Measurements from ENCODE around the gene APBA2.

APBA2 gene

GRCh38 chr15:29066838-29067237 lies 181.1 kb downstream of the APBA2 start:
- no peaks in the 10 kb centered on the region for H3K4me1 Mint-ChIP-seq
- no peak for DNase-seq
- CTCF ChIA-PET, result no interaction called here
- H3K9me3 Mint-ChIP-seq, result no peaks in the 10 kb centered on the region
- no peak overlapping the region for H3K4me3 Mint-ChIP-seq
- no peak overlapping the region for H3K27ac Mint-ChIP-seq
- H3K36me3 Mint-ChIP-seq, result no peaks in the 10 kb centered on the region
- no peaks in the 10 kb centered on the region for H3K27me3 Mint-ChIP-seq

DNA sequence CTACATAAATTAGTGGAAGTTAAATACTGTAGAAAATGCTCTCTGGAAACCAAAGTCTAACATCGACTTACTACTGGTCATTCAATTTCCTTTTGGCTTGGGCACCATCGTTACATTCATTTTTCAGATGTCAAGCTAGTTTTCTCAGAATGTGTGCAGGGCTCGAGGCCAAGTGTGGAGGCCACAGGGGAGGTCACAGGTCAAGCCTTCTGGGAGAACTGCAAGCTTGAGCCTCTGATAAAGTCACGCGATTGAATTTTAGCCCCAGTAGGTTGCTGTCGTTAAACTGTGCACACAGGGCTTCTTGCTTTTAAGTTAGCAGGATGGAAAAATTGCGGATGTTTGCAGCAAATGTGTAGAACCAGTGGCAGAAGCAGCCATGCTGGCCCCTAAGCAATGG lies 182.2 kb downstream of the APBA2 start:
- CTCF ChIA-PET, result no interaction called here
- Mint-ChIP-seq H3K36me3 (no peaks in the 10 kb centered on the region), H3K4me3 (no peak overlapping the region), H3K27me3 (no peaks in the 10 kb centered on the region), H3K27ac (no peak overlapping the region), H3K4me1 (no peaks in the 10 kb centered on the region), H3K9me3 (no peaks in the 10 kb centered on the region)
- no peak for DNase-seq

DNA sequence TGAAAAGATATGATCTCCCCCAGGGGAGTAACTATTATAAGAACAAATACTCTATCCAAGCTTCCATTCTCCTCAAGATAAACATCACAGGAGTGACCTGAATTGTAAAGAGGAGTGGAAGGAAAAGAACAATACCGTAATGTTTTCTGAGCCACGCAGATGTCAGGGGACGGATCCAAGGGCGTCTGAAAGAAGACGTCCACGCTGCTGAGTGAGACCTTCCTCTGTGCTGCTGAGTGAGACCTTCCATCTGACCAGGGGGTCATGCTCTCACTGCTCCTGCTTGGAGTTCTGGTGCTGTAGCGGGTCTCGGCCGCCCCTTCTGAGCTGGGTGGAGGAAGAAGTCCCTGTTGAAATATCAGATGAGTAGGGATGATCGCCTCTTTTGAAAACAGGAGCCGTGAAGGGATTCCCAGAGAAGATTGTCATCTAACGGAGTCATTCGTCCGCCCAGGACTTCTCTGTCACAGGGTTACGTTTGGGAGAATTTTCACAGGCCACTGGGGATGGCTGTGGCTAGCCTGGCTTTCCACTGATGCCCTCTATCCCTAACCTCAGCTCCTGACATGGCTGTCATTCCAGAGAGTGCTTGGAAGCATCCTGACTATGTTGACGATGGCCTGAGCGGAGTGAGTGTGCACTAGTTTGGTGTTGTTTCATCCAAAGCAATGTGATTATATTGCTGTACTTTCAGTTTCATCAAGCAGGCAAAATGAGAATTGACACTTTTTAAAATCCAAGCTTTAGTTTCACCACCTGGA lies 184.9 kb downstream of the APBA2 start:
- no peak overlapping the region for H3K4me3 Mint-ChIP-seq
- H3K9me3 Mint-ChIP-seq, result no peaks in the 10 kb centered on the region
- H3K27ac Mint-ChIP-seq, result no peak overlapping the region
- H3K4me1 Mint-ChIP-seq, result no peaks in the 10 kb centered on the region
- H3K36me3 Mint-ChIP-seq, result no peaks in the 10 kb centered on the region
- DNase-seq, result no peak
- CTCF ChIA-PET, result interaction anchor here (0.8 kb wide), 1 partner anchor 20 kb away, joined by 4 read pairs; no protein-coding TSS in a partner anchor
- no peaks in the 10 kb centered on the region for H3K27me3 Mint-ChIP-seq

DNA sequence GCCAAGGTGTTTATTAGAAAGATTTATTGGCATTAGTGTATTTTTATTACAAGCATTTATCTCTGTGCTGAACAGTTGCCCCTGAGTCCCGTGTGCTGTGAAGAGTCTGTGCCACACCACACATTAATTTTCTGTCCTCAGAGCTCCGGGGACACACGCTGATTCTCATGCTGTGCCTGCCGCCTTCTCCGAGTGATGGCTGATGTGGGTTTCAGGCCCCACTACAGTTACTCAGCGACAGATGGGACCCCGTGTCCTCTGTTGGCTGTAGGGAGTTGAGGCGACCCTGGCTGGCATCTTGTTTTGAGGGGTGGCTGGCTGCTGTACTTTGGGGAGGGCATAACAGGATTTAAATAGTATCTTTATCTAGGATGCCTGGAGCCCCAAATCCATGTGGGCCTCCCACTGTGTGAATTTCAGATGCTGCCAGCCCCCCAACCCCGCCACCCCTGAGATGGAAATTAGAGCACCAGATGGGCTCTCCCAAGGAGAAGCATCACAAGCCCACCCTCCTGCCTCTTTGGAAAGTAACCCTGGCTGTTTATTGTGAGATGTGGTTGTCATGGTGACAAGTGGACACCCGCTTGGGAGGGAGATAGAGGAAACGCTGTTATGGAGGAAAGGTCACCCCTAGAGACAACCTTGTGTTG lies 185.6 kb downstream of the APBA2 start:
- no peaks in the 10 kb centered on the region for H3K4me1 Mint-ChIP-seq
- H3K9me3 Mint-ChIP-seq, result no peaks in the 10 kb centered on the region
- H3K27ac Mint-ChIP-seq, result no peak overlapping the region
- no peaks in the 10 kb centered on the region for H3K27me3 Mint-ChIP-seq
- no peak overlapping the region for H3K4me3 Mint-ChIP-seq
- CTCF ChIA-PET, result interaction anchor here (0.8 kb wide), 1 partner anchor 19 kb away, joined by 4 read pairs; no protein-coding TSS in a partner anchor
- DNase-seq, result no peak
- no peaks in the 10 kb centered on the region for H3K36me3 Mint-ChIP-seq

DNA sequence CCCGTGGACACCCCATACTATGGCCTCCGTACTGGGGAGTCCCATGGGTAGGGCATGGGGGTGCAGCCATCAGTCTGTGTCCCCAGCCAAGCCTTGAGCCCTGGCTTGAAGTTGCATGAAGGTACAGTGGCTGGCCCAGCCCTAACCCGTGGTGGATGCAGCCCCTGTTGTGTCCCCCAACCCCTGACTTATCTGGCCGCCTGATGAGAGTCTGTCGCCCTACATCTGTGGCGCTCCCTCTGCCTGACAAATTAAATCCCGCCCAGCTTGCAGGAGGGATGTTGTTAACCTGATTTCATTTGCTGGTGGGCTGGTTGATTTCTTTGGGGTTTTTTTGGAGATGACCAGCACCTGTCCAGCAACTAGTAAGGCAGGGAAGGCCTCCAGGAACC lies 186.1 kb downstream of the APBA2 start:
- no peaks in the 10 kb centered on the region for H3K36me3 Mint-ChIP-seq
- CTCF ChIA-PET, result no interaction called here
- no peak overlapping the region for H3K27ac Mint-ChIP-seq

GRCh38 chr15:29072444-29072843 lies 186.7 kb downstream of the APBA2 start:
- Mint-ChIP-seq H3K9me3 (no peaks in the 10 kb centered on the region), H3K27ac (no peak overlapping the region), H3K36me3 (no peaks in the 10 kb centered on the region), H3K4me1 (no peaks in the 10 kb centered on the region), H3K27me3 (no peaks in the 10 kb centered on the region), H3K4me3 (no peak overlapping the region)
- DNase-seq, result no peak
- CTCF ChIA-PET, result no interaction called here

More for the DNA sequence above, 186.1 kb downstream of the APBA2 start:
- Mint-ChIP-seq H3K9me3 (no peaks in the 10 kb centered on the region), H3K4me1 (no peaks in the 10 kb centered on the region), H3K27me3 (no peaks in the 10 kb centered on the region), H3K4me3 (no peak overlapping the region)
- DNase-seq, result no peak

DNA sequence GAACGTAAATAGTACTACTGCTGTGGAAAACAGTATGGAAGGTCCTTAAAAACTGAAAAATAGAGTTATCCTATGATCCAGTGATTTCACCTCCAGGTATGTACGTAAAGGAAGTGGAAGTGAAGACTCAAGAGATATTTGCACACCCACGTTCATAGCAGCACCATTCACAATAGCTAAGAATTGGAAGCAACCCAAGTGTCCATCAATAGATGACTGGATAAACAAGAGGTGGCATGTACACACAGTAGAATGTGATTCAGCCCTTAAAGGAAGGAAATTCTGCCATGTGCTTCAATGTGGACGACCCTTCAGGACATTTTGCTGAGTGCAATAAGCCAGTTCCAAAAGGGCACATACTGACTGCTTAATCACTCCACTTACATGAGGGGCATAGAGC lies 188.3 kb downstream of the APBA2 start:
- CTCF ChIA-PET, result no interaction called here
- no peaks in the 10 kb centered on the region for H3K36me3 Mint-ChIP-seq

GRCh38 chr15:29078541-29078940 lies 192.8 kb downstream of the APBA2 start:
- no peaks in the 10 kb centered on the region for H3K27me3 Mint-ChIP-seq
- H3K4me3 Mint-ChIP-seq, result no peak overlapping the region
- DNase-seq, result no peak
- no peak overlapping the region for H3K27ac Mint-ChIP-seq
- no peaks in the 10 kb centered on the region for H3K9me3 Mint-ChIP-seq
- CTCF ChIA-PET, result interaction anchor here (0.9 kb wide), 1 partner anchor 24 kb away, joined by 3 read pairs; no protein-coding TSS in a partner anchor
- no peaks in the 10 kb centered on the region for H3K4me1 Mint-ChIP-seq
- H3K36me3 Mint-ChIP-seq, result no peaks in the 10 kb centered on the region

More for the DNA sequence above, 188.3 kb downstream of the APBA2 start:
- DNase-seq, result no peak
- Mint-ChIP-seq H3K9me3 (no peaks in the 10 kb centered on the region), H3K27ac (no peak overlapping the region), H3K4me1 (no peaks in the 10 kb centered on the region), H3K4me3 (no peak overlapping the region), H3K27me3 (no peaks in the 10 kb centered on the region)

DNA sequence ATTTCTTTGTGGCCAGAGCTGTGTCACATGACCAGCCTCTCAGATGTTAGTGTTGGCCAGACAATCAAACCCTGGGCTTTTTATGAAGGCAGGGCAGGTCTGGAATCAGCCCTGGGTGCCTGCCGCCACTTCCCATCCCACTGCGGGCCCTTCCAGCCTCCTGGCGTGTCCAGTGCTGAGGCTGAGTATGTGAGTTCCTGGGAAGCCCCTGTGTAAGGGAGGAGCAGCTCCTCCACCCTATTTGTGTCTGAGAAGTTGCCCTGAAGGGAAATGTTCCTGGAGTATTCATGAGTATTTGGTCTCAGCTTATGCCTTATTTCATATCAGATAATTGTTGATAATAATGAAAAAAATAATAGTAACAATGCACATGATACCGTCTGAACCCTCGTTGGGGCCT lies 193.7 kb downstream of the APBA2 start:
- Mint-ChIP-seq H3K27ac (no peak overlapping the region), H3K36me3 (no peaks in the 10 kb centered on the region), H3K4me3 (no peak overlapping the region), H3K4me1 (no peaks in the 10 kb centered on the region), H3K27me3 (no peaks in the 10 kb centered on the region), H3K9me3 (no peaks in the 10 kb centered on the region)
- no peak for DNase-seq
- CTCF ChIA-PET, result interaction anchor here (0.9 kb wide), 1 partner anchor 23 kb away, joined by 3 read pairs; no protein-coding TSS in a partner anchor

DNA sequence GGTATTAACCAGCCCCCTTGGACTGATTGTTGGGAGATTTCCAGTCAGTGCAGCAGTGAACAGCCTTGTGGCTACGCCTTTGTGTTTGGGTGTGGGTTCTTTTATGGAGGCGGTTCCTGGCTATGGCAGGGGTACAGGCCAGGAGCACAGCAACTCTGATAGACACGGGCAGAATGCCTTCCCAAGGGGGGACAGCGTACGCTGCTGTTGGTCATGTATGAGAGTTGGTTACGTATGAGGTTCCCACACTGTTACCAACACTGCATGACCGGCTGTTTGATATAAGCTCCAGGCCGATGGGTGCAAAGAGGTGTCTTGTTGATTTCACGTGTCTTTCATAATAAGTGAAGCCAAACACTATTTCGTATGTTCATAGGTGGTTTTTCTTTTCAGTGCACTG lies 196.0 kb downstream of the APBA2 start:
- no peaks in the 10 kb centered on the region for H3K4me1 Mint-ChIP-seq
- H3K9me3 Mint-ChIP-seq, result no peaks in the 10 kb centered on the region
- no peak overlapping the region for H3K27ac Mint-ChIP-seq
- no peak overlapping the region for H3K4me3 Mint-ChIP-seq
- no peaks in the 10 kb centered on the region for H3K27me3 Mint-ChIP-seq
- no peak for DNase-seq
- H3K36me3 Mint-ChIP-seq, result peaks cover 4% of the 10 kb centered on the region
- CTCF ChIA-PET, result interaction anchor here (1.9 kb wide), 1 partner anchor 8 kb away, joined by 9 read pairs; no protein-coding TSS in a partner anchor

DNA sequence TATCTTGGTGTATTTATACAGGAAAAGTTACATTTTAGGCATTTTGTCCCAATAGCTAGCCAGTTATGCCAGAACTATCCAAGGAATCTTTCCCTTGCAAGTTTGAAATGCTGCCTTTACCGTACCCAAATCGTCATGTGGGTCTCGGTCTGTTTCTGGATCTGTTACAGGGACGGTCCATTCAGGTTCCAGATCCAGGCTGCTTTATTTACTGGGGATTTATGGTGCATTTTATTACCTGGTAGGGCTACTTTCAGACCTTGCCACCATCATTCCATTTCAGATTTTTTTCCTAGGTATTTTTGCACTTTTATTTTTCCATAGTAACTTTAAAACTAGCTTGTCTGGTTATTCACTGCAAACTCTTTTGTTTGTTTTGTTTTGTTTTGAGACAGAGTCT lies 197.4 kb downstream of the APBA2 start:
- Mint-ChIP-seq H3K4me3 (no peak overlapping the region), H3K27me3 (no peaks in the 10 kb centered on the region), H3K27ac (no peak overlapping the region), H3K36me3 (peaks cover 4% of the 10 kb centered on the region), H3K4me1 (peaks cover 8% of the 10 kb centered on the region), H3K9me3 (no peaks in the 10 kb centered on the region)
- CTCF ChIA-PET, result interaction anchor here (1.2 to 1.9 kb wide), 2 partner anchors 19 to 33 kb away, joined by 3 to 4 read pairs; no protein-coding TSS in a partner anchor
- no peak for DNase-seq

DNA sequence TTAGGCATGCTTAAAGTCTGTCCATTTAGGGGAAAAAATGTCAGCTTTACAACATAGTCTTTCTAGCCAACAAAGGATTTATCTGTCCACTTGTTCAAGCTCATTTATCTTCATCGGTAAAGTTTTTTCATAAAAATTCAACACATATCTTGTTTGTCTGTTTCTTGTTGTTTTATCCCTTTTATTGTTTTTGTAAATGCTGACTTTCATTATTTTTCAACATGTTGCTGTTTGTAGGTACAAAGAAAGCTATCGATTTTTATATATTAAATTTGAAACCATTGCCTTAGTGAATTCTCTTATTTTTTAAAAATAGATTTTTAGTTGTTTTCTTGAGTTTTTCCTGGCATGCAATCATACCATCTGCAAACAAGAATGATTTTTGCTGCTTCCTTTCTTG lies 198.1 kb downstream of the APBA2 start:
- CTCF ChIA-PET, result interaction anchor here (1.2 to 1.9 kb wide), 2 partner anchors 19 to 32 kb away, joined by 3 to 4 read pairs; no protein-coding TSS in a partner anchor
- no peaks in the 10 kb centered on the region for H3K9me3 Mint-ChIP-seq
- no peak overlapping the region for H3K4me3 Mint-ChIP-seq
- H3K27ac Mint-ChIP-seq, result no peak overlapping the region
- H3K4me1 Mint-ChIP-seq, result peaks cover 13% of the 10 kb centered on the region
- H3K36me3 Mint-ChIP-seq, result peaks cover 4% of the 10 kb centered on the region
- no peaks in the 10 kb centered on the region for H3K27me3 Mint-ChIP-seq
- no peak for DNase-seq

GRCh38 chr15:29086001-29086400 lies 200.2 kb downstream of the APBA2 start:
- H3K4me3 Mint-ChIP-seq, result no peak overlapping the region
- no peaks in the 10 kb centered on the region for H3K27me3 Mint-ChIP-seq
- H3K27ac Mint-ChIP-seq, result no peak overlapping the region
- peaks cover 24% of the 10 kb centered on the region for H3K4me1 Mint-ChIP-seq
- no peaks in the 10 kb centered on the region for H3K9me3 Mint-ChIP-seq
- CTCF ChIA-PET, result no interaction called here
- H3K36me3 Mint-ChIP-seq, result peaks cover 4% of the 10 kb centered on the region
- no peak for DNase-seq

- Mint-ChIP-seq H3K36me3 (peaks cover 4% of the 10 kb centered on the region), H3K9me3 (no peaks in the 10 kb centered on the region), H3K4me1 (peaks cover 24% of the 10 kb centered on the region), H3K4me3 (no peak overlapping the region), H3K27ac (no peak overlapping the region), H3K27me3 (no peaks in the 10 kb centered on the region)
- CTCF ChIA-PET, result no interaction called here
- DNase-seq, result no peak
Measured at GRCh38 chr15:29086891-29087290, 201.1 kb downstream of the APBA2 start.
